Activated CD4-positive, alpha-beta T cell treated with anti-CD3 and anti-CD28 coated beads, Interleukin-2, amount 50 U/mL, for 4 hours (primary cell): ENCODE measurements around the gene HGS.
"Not testable (repeated sequence)": the region's sequence is repeated elsewhere in the genome, so short reads cannot be mapped to it uniquely, and the experiment has no call there.

Experiments
- DNase-seq, 2 experiments: peaks; one replicate each; pipeline ENCODE4 v3.0.0-alpha.2; 2020

Gene HGS

DNA sequence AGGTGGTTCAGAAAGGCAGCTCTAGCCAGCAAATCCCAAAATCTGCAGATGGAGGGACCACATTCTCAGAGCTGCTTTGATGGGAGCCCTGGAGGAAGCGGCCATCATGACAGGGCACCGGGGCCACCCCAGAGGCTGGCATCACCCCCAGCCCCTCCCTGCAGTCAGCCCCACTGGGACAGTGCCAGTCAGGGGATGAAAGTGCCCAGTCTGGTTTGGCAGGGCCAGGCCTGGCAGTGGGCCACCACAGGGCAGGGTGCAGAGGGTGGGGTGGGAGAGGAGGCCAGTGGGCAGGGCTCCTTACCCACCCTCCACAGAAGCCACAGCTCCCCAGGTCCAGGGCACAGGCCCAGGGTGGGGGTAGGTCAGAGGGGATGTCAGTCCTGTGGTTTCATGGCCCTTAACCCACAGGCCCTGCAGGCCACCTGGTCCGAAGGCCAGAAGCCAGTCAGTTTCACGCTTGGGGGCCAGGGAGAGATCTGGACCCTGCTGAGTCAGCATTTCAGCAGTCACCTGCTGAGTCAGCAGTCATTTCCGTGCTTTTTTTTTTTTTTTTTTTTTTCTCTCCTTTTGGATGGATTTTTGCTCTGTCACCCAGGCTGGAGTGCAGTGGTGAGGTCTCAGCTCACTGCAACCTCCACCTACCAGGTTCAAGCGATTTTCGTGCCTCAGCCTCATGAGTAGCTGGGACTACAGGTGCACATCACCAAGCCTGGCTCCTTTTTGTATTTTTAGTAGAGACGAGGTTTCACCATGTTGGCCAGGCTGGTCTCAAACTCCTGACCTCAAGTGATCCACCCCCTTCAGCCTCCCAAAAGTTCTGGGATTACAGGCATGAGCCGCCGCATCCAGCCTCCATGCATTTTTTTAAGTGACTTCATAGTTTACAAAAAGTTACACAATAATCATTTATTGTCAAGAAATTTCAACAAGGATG is 38.6 kb downstream of the HGS start:
- DNase-seq, result no peak

DNA sequence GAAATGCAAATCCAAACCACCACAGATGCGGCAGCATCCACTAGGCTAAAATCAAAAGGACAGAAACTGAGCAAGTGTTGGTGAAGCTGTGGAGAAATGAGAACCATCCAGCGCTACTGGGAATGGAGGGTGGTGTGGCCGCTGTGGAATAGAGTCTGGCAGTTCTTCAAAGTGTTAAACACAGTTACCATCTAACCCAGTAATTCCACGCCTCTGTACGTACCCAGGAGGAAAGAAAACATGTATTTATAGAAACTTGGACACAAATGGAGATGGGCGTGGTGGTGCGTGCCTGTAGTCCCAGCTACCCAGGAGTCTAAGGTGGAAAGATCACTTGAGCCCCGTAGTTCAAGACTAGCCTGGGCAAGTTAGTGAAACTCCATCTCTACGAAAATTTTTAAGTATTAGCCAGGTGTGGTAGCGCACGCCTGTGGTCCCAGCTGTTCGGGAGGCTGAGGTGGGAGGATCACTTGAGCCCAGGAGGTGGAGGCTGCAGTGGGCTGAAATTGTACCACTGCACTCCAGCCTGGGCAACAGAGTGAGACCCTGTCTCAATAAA is 39.9 kb downstream of the HGS start:
- no peak for DNase-seq

DNA sequence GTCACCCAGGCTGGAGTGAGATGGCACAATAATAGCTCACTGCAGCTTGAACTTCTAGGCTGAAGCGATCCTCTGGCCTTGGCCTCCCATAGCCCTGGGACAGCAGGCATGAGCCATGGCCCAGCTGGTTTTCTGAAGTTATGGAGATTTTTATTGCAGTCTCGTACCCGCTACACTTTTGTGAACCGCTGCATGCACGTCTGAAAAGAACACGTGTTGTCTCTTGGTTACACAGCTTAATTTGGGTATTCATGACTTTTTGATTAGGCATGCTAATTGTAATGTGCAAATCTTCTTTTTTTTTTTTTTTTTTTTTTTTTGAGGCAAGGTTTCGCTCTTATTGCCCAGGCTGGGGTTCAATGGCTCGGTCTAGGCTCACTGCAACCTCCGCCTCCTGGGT is 41.6 kb downstream of the HGS start:
- no peak for DNase-seq

DNA sequence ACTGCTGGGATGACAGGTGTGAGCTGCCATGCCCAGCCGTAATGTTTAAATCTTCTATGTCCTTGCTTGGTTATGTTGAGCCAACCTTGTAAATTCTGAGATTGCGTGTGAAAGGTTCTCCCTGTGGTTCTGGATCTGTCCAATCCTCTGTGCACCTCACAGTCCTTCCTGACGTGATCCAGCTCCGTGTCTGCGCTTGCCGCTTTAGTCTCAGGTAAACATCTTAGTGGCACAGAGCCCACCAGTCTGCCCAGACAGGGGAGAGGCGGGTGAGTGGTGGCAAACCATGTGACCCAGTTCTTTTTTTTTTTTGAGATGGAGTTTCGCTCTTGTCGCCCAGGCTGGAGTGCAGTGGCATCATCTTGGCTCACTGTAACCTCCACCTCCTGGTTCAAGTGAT is 42.2 kb downstream of the HGS start:
- no peak for DNase-seq

DNA sequence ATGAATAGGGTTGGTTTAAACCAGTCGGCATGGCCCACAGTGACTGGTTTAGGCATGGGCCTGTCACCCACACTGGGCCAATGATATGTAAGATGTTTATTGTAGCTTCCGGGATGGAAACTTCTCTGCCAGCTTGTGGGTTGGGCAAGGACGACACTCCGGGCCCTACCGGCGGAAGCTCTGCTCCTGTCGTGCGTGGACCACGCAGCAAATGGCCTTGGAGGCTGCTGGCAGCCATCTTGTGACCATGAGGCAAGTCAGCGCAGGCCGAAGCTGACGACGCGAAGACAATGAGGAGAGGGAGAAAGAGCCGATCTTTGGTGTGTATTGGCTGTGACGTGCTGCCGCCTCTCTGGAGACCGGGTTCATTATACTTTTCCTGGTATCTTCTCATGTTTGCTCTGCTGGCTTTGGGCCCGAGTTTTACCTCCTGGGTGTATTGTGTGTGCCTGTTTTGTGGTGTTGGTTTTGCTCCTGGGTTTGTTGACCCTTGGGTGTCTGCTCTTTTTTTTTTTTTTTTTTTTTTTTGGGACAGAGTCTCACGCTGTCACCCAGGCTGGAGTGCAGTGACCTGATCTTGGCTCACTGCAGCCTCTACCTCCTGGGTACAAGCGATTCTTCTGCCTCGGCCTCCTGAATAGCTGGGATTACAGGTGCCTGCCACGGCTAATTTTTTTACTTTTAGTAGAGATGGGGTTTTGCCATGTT is 43.7 kb downstream of the HGS start:
- no peak for DNase-seq

DNA sequence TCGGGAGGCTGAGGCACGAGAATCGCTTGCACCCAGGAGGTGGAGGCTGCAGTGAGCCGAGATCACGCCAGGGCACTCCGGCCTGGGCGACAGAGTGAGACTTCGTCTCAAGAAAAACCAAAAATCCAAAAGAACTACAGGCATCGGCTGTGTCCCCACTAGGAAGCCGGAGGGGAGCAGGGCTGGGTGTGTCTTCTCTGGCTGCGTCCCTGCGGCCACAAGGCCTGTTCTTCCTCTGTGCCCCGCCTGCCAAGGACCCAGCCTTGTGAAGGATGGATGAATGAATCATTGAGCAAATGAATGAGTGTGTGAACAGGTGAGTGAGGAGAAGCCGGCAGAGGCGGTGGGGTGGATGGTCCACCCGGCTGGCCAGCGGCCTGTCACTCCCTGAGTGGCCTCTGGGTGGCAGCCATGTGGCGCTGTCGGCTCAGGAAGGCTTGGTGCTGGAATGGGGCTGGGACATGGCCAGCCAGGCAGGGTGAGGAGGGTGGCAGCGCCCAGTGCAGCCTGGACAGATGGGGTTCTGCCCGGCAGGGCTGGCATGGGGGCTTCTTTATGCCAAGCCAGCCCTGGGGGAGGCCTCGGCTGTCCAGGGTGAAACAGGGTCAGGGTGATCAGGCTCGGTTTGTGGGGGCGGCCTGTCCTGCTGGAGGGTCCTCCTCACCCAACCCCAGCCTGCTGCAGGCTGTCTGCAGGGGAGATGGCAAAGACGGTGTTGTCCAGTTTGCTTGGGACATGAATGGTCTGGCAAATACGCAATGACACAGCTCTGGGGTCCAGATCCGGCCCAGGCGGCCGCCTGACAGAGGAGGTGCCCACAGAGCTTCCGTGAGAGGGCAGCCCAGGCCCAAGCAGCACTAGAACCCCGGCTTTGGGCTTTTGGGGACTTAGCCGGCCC is 49.9 kb downstream of the HGS start:
- peak; percentile 49 to 53 for DNase-seq

DNA sequence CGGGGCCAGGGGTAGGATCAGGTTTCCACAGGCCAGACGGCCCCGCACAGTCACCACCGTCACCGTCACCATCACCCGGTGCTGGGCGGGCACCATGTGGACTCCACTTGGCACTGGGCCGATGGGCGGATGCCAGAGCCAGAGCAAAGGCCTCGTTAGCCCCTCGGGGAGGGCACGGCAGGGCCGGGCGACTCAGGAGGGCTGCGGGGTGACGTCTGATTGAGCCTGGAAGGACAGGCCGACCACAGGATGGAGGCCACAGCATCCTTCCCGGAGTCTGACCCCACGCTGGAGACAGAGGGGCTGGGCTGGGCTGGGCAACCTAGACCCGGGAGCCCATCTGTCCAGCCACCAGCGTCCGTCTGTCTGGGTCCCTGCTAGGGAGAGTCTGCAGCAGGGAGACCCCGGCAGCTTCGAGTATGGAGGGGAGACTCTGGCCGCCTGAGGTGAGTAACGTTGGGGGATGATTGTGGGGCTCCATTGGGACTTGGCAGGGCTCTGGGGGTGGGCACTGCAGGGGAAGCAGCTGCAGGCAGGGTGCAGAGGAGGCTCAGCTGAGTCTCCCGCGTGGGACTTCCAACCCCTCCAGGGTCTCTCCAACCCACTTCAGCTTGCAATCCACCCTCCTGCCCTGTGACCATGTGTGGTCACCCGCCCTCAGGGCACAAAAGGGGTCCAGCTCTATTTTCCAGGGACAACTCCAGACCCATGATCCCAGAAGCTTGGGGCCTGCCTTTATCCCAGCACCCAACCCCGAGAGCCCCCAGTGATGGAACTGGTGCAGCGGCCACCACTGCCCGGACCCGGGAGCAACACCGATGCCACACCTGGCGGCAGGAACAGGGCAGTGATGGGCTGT is 50.8 kb downstream of the HGS start:
- DNase-seq, result no peak

DNA sequence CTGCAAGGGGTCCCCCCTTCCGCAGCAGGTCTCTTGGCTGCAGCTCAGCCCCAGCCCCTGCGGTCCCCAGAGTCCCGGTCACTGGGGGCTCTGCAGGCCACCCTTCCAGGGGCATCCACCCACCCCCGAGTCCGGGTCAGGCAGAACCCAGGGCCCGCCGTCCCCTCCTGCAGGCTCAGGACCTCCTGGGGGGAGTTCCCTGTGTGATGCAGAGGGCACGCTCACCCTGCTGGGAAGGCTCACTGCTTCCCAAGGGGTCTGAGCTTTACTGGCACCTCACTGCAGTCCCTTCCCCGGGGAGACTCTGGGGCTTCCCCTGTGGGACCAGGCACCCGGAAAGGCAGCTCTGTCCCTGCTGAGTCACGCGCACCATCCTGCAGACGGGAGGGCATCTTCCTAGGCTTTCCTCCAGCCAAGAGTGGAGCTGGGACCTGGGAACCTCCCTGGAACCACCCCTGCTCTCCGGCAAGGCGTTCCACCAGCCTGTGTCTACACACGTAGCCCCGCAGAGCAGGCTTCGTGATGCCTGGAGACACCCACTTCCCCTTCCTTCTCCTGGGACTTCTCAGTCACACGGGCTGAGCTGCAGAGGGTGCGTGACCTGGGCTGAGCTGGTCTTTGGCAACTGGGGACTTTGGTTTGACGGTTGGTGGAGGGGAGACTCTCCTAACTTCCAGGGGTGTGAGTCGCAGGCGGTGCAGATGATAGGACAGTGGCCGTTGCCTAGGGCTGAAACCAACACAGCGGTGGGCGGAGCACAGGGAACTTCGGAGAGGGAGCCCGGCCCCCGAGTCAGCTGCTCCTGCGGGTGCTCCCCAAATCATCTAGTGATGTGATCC is 51.7 kb downstream of the HGS start:
- DNase-seq, result no peak

DNA sequence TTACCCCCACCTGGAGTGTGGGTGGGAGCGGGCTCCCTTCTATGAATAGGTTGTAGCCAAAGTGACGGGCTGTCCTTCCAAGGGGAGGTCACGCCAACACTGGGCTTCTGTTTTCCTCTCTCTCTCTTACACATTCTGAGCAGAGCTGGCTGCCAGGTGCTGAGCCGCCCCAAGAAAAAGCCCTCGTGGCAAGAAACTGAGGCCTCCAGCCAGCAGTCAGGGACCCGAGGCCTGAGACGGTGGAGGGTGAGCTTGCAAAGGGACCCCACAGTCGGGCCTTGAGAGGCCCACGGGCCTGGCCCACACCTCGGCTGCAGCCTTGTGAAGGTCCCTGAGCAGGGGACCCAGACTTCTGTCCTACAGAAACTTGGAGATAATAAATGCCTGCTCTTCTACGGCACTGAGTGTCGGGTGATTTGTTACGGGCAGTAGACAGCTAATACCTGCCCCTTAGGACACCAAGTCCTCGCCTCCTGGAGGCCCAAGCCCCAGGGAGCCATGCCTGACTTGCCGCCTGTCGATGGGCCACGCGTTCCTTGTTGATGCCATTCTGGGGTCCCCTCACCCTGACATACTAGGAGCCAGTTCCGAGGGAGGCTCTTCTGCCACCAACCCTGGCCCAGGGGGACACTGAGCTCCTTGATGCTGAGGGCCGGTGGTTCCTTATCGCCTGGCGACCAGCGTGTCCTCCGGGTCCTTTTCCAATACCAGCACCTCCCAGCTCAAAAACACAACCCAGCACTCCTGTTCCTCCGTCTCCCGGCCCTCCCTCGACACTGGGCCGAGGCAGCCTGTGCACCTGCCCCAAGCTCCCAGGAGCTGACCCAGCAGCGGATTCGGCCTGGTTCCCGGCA is 54.4 kb downstream of the HGS start:
- no peak for DNase-seq

DNA sequence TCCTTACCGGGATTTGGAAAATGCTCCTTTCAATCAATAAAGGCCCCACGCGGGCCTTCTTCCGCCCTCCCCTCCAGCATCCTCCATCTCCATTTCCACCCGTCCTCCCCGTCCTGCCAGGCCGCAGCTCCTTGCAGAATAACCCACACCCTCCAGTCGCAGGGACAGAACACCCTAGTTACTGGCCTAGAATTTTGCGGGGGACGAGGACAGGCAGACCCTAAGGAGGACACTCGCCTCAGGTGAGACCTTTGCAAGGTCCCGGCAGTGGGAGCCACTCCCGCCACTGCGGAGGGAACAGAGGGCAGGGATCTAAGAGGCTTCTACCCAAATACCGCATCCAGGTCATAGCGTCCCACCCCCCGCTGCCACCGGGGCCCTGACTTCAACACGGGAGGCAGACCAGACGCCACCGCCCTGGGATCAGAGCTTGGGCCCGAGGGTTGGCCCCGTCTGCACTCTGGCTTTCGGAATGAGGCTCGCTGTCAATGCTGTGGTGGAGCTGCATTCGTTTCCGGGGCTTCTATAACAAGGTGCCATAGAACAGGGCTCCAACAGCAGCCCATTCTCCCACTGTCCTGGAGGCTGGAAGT is 55.1 kb downstream of the HGS start:
- no peak for DNase-seq

DNA sequence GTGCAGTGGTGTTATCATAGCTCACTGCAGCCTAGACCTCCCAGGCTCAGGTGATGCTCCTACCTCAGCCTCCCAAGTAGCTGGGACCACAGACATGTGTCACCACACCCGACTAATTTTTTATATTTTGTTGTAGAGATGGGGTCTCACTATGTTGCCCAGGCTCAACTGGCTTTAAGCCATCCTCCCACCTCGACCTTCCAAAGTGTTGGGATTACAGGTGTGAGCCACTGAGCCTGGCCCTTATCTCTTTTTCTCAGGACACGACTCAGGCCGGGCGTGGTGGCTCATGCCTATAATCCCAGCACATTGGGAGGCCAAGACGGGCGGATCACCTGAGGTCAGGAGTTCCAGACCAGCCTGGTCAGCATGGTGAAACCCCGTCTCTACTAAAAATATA is 55.8 kb downstream of the HGS start:
- not testable (repeated sequence) for DNase-seq

DNA sequence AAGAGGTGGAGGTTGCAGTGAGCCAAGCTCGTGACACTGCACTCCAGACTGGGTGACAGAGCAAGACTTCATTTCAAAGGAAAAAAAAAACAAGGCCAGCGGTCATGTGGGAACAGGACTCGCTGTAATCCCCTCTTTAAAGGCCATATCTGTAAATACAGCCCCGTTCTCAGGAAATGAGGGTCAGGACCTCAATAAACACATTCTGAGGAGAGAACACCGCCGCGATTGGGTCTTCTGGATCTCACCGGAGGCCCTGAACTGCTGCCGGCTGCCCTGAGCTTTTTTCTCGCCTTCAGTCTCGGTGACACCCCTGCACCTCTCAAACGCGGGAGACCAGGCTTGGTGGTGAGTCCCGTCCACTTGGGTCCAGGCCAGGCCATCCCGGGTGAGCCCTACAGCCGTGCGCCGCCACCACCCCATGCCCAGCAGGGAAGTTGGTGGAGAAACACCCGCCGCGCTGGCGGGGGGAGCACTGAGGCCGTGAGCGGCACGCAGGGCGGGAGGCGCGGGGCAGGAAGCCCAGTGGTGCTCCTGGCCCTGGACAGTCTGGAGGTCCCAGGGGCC is 56.7 kb downstream of the HGS start:
- no peak for DNase-seq

DNA sequence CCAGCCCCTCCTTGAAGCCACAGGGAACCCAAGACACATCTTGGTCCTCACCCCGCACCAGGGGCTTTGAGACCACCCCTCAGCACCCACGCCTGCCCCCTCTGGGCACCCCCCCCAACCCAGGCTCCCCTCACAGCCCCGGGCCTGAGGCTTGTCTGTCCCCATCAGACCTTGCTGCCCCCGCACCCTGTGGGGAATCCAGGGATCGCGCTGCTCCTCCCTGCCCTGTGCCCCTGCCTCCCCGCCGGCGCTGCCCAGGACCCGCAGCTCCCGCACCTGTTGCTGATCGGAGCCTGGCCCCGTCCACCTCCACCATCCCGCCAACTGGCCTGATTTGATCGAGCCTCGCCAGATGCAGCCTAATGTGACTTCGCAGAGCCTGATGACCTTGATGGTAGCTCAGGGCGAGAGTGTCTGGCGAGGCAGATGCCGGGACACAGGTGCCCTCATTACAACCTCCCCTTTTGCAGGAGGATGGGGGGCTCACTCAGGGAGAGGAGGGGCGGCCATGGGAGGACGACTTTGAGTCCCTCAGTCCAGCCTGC is 57.3 kb downstream of the HGS start:
- DNase-seq, result no peak

DNA sequence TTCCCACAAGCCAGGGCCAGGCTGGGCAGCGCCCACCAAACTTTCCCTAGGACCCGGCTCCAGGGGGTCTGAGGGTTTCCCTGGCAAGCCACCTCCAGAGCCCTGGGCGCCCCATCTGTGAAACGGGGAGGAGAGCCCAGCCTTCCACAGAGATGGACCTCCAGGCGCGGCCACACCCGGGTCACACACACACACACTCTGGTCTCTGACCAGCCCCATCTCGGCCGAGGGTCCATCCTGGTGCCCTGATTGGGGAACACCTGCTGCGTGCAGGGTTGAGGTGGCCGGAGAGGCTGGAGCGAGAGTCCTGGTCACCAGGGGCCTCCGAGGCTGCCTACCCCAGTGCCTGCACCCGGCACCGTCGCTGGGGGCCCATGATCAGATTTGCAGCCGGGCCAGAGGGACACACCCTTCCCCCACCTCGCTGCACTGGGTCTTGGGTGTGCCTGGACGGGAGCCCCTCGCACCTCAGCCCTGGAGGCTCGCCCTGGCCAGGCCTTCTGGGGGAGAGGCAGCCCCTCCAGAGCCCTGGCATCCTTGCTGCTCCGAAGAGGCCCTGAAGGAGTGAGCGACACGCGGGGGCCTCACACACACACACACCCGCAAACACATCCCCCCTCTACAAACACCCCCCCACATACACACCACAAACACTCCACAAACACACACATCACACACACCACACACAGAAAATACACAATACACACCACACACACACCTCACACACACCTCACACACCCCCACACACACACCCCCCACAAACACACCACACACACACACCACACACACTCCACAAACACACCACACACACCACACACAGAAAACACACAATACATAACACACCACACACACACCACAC is 58.0 kb downstream of the HGS start:
- no peak for DNase-seq
